H1 (cell line): ENCODE data around the gene FANK1. TPM values are rescaled to one million over a fixed set of nuclear protein-coding genes. Genes with fewer than 3 reads are reported as not detected.

ENCODE experiments used
- ATF2 ChIP-seq: IDR thresholded peaks from 2 replicates; pipeline ENCODE4 v1.6.1; 2012; ENCODE audit warnings: low read length, inconsistent platforms
- GTF2F1 ChIP-seq: IDR thresholded peaks from 2 replicates; pipeline ENCODE4 v1.6.1; 2012; ENCODE audit warnings: low read depth, low read length, improper control_type of control experiment, borderline replicate concordance
- HDAC6 ChIP-seq: IDR thresholded peaks from one replicate; pipeline ENCODE4 v1.7.1; 2012; ENCODE audit warnings: low read depth, mild to moderate bottlenecking, inconsistent platforms, low read length, moderate library complexity
- SRF ChIP-seq: IDR thresholded peaks from 2 replicates; pipeline ENCODE4 v1.6.1; 2011; ENCODE audit warnings: mild to moderate bottlenecking, low read depth, low read length, moderate library complexity
- TAF7 ChIP-seq: optimal IDR thresholded peaks from 2 replicates; pipeline ENCODE3; 2011; ENCODE audit warnings: low read depth, mild to moderate bottlenecking, inconsistent platforms, low read length, moderate library complexity, borderline replicate concordance
- polyA plus RNA-seq, 7 experiments: library from polyadenylated mRNA; depleted of rRNA in 3 of 7; stranded (reverse) in 5 of 7; unstranded in 2 of 7; fragments of >200 nt in 5 of 7; fragments of 200-250 nt in 2 of 7; gene quantifications; 1 replicate in 5 of 7; 2 replicates in 1 of 7; 4 replicates in 1 of 7; pipeline versions ENCODE4 v1.2.1 to v1.2.3, GENCODE V29; 2011 to 2013; ENCODE audit warnings: missing spikeins in 2 of 7, mixed read lengths in 2 of 7
- total RNA-seq: library from RNA; stranded (reverse); fragmentation: NEBNext Ultra II Directional; extraction: Animal tissue kit (Norgen Biotek cat#: 25700); gene quantifications from 2 replicates; pipeline ENCODE4 v1.2.1, GENCODE V29; 2021

The FANK1 gene
- total and polyA plus RNA-seq, 2 of the 8 experiments (the other 6 are each of a cell fraction or from before 2014, with no cell fraction given) = 1.2 TPM; not detected in 1

GRCh38 chr10:125928928-125929585, 32.7 kb downstream of the FANK1 start (continued):
- TF ChIP-seq GTF2F1 = no peak
- TF ChIP-seq SRF = no peak
- TF ChIP-seq TAF7 = no peak
- no peak for TF ChIP-seq HDAC6
- TF ChIP-seq ATF2 = no peak
